GM10266 (cell line): ENCODE measurements around the gene OMP.

Source experiments
- DNase-seq: peaks from one replicate; pipeline ENCODE4 v3.0.0; 2012; ENCODE audit errors: extremely low spot score
- CTCF ChIP-seq: IDR thresholded peaks from 2 replicates; pipeline ENCODE4 v1.5.1; 2012; ENCODE audit warnings: mild to moderate bottlenecking, low read depth; ENCODE audit not compliant: control insufficient read depth, insufficient read depth; ENCODE audit errors: missing control alignments

The OMP gene

GRCh38 chr11:77064648-77065217 lies 37.9 kb upstream of the OMP start:
- TF ChIP-seq CTCF = no peak
- DNase-seq = no peak

- no peak for DNase-seq
- no peak for TF ChIP-seq CTCF
Measured at GRCh38 chr11:77065878-77066228, 36.8 kb upstream of the OMP start.

GRCh38 chr11:77066229-77067042 lies 36.2 kb upstream of the OMP start, which contains the start of gene CAPN5:
TSS of gene CAPN5 (plus strand) at chr11:77066971. CDS start at chr11:77084887, 17,916 bp downstream.
- TF ChIP-seq CTCF = peak; percentile 20
- peak; percentile 97 for DNase-seq

GRCh38 chr11:77067861-77068443 lies 34.7 kb upstream of the OMP start:
- no peak for DNase-seq
- TF ChIP-seq CTCF = no peak

- TF ChIP-seq CTCF = no peak
- no peak for DNase-seq
Measured at GRCh38 chr11:77068457-77069335, 33.9 kb upstream of the OMP start.

GRCh38 chr11:77069336-77069968 lies 33.2 kb upstream of the OMP start:
- DNase-seq = no peak

More at GRCh38 chr11:77069336-77069968, 33.2 kb upstream of the OMP start:
- TF ChIP-seq CTCF = no peak
